Subcutaneous adipose tissue (tissue), 4 donors: ENCODE data around the gene LMAN2L. TPM values are rescaled to one million over a fixed set of nuclear protein-coding genes. Genes with fewer than 3 reads are reported as not detected.

Source experiments
- total RNA-seq, 4 donors: library from RNA; depleted of rRNA; stranded (reverse); fragments of >200 nt; gene quantifications; one replicate each; pipeline ENCODE4 v1.1.0, GENCODE V29; 2016
- TF ChIP-seq, protein P1 (sequence below): fragments of 450-650 bp; IDR thresholded peaks from one replicate; pipeline ENCODE4 v1.5.1; 2016; ENCODE audit warnings: low read depth, mild to moderate bottlenecking, control low read depth, antibody characterized with exemption, moderate library complexity

The LMAN2L gene
- total RNA-seq, 4 donors from 2014 or later = 14.6 to 18.1 (median 16.7) TPM

GRCh38 chr2:96669539-96670215 is 70.2 kb downstream of the LMAN2L start:
- TF ChIP-seq, protein P1, sequence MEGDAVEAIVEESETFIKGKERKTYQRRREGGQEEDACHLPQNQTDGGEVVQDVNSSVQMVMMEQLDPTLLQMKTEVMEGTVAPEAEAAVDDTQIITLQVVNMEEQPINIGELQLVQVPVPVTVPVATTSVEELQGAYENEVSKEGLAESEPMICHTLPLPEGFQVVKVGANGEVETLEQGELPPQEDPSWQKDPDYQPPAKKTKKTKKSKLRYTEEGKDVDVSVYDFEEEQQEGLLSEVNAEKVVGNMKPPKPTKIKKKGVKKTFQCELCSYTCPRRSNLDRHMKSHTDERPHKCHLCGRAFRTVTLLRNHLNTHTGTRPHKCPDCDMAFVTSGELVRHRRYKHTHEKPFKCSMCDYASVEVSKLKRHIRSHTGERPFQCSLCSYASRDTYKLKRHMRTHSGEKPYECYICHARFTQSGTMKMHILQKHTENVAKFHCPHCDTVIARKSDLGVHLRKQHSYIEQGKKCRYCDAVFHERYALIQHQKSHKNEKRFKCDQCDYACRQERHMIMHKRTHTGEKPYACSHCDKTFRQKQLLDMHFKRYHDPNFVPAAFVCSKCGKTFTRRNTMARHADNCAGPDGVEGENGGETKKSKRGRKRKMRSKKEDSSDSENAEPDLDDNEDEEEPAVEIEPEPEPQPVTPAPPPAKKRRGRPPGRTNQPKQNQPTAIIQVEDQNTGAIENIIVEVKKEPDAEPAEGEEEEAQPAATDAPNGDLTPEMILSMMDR = no peak

- TF ChIP-seq, protein P1 = no peak
These were observed 71.1 kb downstream of the LMAN2L start for GRCh38 chr2:96668771-96669170.

DNA sequence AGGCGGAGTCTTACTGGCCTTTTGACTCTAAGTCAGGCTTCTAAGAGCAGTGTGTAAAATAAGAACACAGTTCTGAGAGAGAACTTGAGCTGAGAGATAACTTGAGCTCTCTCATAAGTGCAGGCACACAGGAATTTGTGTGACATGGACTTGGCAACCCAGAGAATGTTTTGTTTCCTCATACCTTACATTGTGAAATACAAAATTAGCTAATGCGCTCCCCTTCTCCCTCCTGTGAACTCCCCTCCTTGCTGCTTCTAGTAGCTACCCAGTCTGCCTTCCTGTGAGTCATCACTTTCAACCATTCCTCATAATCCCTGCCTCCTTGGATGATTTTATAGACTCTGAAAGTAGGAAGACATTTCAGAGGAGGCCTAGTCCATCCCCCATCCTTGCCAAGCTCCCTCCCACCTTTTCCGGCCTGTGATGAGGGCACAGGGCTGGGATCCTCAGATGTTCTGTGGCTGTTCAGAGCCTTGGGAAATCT is 74.7 kb downstream of the LMAN2L start:
- TF ChIP-seq, protein P1 = no peak

DNA sequence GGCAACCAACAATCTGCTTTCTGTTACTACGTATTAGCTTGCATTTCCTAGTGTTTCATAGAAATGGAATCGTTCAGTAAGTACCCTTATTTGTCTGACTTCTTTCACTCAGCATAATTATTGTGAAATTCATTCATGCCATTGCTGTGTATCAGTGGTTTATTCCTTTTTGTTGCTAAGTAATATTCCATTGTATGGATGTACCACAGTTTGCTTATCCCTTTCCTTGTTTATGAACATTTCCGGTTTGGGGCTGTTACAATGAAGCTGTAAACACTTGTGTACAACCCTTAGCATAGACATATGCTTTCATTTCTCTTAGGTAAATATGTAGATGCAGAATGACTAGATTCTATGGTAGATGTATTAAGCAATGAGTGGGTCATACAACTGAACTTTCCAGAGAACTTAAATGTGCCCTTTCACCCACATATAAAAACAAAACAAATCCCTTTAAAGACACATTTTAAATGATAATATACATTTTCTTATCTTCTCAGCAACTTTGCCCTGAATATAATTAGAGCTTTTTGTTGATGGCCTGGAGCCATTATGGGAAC is 75.4 kb downstream of the LMAN2L start:
- TF ChIP-seq, protein P1 = no peak

DNA sequence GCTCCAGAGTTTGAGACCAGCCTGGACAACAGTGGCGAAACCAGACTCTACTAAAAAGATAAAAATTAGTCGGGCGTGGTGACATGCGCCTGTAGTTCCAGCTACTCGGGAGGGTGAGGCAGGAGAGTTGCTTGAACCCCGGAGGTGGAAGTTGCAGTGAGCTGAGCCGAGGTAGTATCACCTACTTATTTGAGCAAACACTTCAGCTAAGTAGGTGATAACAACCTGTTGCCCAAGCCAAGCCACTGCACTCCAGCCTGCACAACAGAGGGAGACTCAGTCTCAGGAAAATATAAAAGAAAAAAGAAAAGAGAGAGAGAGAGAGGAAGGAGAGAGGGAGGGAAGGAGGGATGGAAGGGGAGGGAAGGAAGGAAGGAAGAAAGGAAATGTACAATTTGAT is 76.0 kb downstream of the LMAN2L start:
- TF ChIP-seq, protein P1 = no peak

GRCh38 chr2:96663177-96663576 is 76.7 kb downstream of the LMAN2L start:
- TF ChIP-seq, protein P1 = no peak

DNA sequence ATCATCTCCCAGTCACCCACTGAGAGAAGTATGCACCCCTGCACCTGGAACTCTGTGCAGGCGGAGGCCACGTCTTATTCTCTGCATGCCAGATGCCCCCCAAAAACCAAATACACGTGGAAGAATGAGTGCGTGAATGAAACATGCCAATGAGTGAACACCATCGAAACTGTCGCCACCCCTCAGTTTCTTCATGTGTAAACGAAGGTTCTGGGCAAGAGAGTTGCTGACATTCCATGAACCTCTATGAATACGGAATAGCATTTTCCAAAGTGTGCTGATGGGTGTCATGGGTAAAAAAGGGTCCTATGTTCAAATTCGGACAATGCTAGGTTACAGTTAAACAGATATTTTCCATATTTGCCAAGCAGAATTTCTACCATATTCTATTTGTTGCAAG is 77.5 kb downstream of the LMAN2L start:
- TF ChIP-seq, protein P1 = no peak
